ENCODE measurements around the gene WNT6.

DNA sequence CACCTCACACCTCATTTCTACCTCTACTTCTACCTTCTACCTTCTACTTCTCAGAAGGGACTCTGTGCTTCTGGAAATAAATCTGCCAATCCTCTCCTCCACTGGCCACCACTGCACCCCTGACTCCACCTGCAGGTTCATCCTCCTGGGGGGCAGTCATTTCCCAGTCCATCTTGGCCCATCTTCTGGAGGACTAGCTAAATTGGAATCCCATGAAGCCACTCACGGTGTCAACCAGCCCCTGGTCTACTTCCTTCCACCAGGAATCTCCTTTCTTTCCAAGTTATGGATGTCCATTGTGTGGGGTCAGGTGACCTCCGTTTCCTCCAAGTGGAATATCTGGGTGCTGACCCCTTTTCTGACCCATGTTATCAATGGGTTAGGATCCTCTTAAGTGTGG is 24.9 kb downstream of the WNT6 start:
- TF ChIP-seq, protein P1, sequence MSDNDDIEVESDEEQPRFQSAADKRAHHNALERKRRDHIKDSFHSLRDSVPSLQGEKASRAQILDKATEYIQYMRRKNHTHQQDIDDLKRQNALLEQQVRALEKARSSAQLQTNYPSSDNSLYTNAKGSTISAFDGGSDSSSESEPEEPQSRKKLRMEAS (IDR thresholded peaks at IDR 0.05), result no peak
- TF ChIP-seq, protein P2, sequence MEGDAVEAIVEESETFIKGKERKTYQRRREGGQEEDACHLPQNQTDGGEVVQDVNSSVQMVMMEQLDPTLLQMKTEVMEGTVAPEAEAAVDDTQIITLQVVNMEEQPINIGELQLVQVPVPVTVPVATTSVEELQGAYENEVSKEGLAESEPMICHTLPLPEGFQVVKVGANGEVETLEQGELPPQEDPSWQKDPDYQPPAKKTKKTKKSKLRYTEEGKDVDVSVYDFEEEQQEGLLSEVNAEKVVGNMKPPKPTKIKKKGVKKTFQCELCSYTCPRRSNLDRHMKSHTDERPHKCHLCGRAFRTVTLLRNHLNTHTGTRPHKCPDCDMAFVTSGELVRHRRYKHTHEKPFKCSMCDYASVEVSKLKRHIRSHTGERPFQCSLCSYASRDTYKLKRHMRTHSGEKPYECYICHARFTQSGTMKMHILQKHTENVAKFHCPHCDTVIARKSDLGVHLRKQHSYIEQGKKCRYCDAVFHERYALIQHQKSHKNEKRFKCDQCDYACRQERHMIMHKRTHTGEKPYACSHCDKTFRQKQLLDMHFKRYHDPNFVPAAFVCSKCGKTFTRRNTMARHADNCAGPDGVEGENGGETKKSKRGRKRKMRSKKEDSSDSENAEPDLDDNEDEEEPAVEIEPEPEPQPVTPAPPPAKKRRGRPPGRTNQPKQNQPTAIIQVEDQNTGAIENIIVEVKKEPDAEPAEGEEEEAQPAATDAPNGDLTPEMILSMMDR (IDR thresholded peaks at IDR 0.05; ENCODE audit: low read depth, low read length, missing input control), result no peak
